Measurements from ENCODE around the gene RNF157.

DNA sequence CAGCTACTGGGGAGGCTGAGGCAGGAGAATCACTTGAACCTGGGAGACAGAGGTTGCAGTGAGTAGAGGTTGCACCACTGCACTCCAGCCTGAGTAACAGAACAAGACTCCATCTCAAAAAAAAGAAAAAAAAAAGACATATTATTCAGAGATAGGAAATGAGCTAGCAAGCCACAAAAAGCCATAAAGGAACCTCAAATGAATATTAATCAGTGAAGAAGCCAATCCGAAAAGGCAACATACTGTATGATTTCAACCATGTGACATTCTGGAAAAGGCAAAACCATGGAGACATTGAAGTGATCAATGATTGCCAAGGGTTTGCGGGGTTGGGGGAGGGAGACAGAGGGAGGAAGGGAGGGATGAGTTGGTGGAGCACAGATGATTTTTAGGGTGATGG is 128.3 kb downstream of the RNF157 start:
- TF ChIP-seq, protein P1, sequence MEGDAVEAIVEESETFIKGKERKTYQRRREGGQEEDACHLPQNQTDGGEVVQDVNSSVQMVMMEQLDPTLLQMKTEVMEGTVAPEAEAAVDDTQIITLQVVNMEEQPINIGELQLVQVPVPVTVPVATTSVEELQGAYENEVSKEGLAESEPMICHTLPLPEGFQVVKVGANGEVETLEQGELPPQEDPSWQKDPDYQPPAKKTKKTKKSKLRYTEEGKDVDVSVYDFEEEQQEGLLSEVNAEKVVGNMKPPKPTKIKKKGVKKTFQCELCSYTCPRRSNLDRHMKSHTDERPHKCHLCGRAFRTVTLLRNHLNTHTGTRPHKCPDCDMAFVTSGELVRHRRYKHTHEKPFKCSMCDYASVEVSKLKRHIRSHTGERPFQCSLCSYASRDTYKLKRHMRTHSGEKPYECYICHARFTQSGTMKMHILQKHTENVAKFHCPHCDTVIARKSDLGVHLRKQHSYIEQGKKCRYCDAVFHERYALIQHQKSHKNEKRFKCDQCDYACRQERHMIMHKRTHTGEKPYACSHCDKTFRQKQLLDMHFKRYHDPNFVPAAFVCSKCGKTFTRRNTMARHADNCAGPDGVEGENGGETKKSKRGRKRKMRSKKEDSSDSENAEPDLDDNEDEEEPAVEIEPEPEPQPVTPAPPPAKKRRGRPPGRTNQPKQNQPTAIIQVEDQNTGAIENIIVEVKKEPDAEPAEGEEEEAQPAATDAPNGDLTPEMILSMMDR (IDR thresholded peaks at IDR 0.05): no peak
- TF ChIP-seq POLR2A (IDR thresholded peaks at IDR 0.05) (no peak), EP300 (IDR thresholded peaks at IDR 0.05) (no peak)
